HG03342 (cell line): ENCODE data around the gene SLC24A4.

Experiments
- ATAC-seq: cut with Tn5 transposase; IDR thresholded peaks from one replicate; pipeline ENCODE4 v1.9.1; 2021; ENCODE audit warnings: mild to moderate bottlenecking, moderate library complexity; ENCODE audit not compliant: unreplicated experiment

Gene SLC24A4

GRCh38 chr14:92366237-92366636 lies 43.3 kb downstream of the SLC24A4 start:
- ATAC-seq = no peak

GRCh38 chr14:92368001-92368400 lies 45.0 kb downstream of the SLC24A4 start:
- ATAC-seq = no peak

- ATAC-seq = no peak
These were observed 46.1 kb downstream of the SLC24A4 start for GRCh38 chr14:92369097-92369496.

GRCh38 chr14:92372230-92372629 lies 49.3 kb downstream of the SLC24A4 start:
- no peak for ATAC-seq

- ATAC-seq = no peak
These were observed 50.4 kb downstream of the SLC24A4 start for GRCh38 chr14:92373336-92373735.

- ATAC-seq = no peak
These were observed 57.2 kb downstream of the SLC24A4 start for GRCh38 chr14:92380131-92380530.

- ATAC-seq = no peak
These were observed 57.6 kb downstream of the SLC24A4 start for GRCh38 chr14:92380582-92380981.

GRCh38 chr14:92382677-92383076 lies 59.7 kb downstream of the SLC24A4 start:
- no peak for ATAC-seq

GRCh38 chr14:92383805-92384204 lies 60.8 kb downstream of the SLC24A4 start:
- ATAC-seq = no peak

- ATAC-seq = no peak
These were observed 61.6 kb downstream of the SLC24A4 start for GRCh38 chr14:92384461-92385133.

- no peak for ATAC-seq
These were observed 62.6 kb downstream of the SLC24A4 start for GRCh38 chr14:92385561-92385960.

GRCh38 chr14:92386165-92386564 lies 63.2 kb downstream of the SLC24A4 start:
- no peak for ATAC-seq

GRCh38 chr14:92386637-92387036 lies 63.7 kb downstream of the SLC24A4 start:
- ATAC-seq = no peak

GRCh38 chr14:92387578-92387977 lies 64.6 kb downstream of the SLC24A4 start:
- ATAC-seq = no peak

- no peak for ATAC-seq
These were observed 66.7 kb downstream of the SLC24A4 start for GRCh38 chr14:92389598-92390158.

- no peak for ATAC-seq
These were observed 68.8 kb downstream of the SLC24A4 start for GRCh38 chr14:92391726-92392125.

GRCh38 chr14:92392711-92393110 lies 69.7 kb downstream of the SLC24A4 start:
- ATAC-seq = no peak

GRCh38 chr14:92397150-92397952 lies 74.4 kb downstream of the SLC24A4 start:
- ATAC-seq = no peak

- ATAC-seq = no peak
These were observed 75.1 kb downstream of the SLC24A4 start for GRCh38 chr14:92397953-92398564.

GRCh38 chr14:92398888-92399636 lies 76.1 kb downstream of the SLC24A4 start:
- no peak for ATAC-seq
